ENCODE measurements around the gene ARHGEF9.
A peak's percentile ranks its signal among the peaks of the same experiment; 100 is the strongest.

The ARHGEF9 gene

DNA sequence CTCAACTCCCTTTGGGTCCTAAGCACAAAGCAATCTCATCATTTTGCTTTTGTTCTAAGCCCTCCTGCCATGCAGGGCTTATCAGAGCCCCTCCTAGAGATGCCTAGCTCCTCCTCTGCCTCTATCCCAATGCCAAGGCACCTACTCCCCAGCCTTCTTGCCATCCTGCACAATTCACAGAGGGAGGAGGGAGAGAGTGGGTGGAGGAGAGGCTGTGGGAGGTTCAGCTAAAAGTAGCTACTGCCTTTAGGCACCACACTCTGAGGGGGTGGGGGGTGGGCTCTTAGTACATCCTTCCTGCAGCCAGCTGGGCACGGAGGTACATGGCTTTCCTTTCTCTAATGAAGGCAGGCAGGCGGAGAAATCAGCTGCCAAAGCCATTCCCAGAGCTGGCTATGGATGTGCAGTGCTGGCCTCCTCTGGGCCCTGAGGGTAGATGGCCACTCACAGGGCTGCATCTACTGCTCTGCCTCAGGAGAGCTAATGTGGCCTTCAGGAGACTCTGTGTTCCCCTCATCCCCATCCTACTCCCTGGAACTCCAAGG, 40.1 kb downstream of the ARHGEF9 start:
- DNase-seq = no peak

DNA sequence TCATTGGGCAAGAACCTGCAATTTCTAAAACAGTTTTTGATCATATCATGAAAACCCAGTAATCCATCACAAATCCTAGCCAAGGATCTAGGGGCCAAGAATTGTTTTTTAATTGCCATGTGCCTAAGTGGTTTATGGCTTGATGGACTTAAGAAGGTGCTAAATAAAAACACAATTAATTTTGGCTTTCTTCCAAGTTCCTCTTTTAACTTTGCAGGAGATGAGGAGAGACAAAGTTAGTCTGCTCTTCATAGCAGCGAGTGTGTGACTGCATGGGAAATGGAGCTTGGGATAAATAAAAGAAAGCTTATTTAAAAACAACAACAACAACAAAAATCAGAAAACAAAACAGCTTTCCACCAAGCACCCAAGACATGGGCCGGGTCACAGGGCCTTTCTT, 41.4 kb downstream of the ARHGEF9 start:
- DNase-seq = peak; percentile 56

DNA sequence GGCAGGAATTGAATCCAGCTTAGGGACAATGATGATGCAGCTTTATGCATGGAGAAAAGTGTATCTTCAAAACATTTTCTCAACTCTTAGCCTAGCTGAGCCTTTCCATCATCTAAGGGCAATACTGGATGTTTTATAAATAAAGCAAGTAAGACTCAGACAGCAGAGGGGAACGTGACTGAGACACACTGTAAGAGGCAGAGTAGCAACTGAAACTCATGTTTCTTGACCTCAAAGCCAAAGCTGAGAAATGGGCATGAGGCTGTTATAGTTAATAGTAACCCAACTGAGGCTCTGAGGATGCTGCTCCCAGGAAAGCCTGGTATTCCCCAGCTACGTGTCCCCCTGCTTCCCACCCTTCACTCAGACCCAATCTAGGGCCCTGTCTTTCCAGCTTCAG, 44.6 kb downstream of the ARHGEF9 start:
- no peak for DNase-seq

DNA sequence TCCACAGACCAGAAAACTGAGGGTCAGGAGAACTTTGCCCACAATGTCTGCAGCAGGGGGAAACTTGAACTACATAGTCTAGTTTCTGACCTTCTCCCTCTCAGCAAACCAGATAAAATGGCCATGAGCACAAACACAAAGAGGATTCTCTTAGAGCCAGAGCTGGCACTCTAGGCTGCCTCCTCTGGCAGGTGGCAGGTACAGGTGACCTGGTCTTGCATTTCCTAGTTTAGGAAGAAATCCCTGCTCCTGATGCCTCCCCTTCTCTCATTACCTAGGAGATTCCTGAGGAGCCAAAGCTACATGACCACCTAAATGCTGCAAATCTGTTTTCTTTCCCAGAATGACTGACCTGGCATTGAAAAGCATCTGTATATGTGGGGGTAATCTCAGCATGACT, 45.1 kb downstream of the ARHGEF9 start:
- no peak for DNase-seq

DNA sequence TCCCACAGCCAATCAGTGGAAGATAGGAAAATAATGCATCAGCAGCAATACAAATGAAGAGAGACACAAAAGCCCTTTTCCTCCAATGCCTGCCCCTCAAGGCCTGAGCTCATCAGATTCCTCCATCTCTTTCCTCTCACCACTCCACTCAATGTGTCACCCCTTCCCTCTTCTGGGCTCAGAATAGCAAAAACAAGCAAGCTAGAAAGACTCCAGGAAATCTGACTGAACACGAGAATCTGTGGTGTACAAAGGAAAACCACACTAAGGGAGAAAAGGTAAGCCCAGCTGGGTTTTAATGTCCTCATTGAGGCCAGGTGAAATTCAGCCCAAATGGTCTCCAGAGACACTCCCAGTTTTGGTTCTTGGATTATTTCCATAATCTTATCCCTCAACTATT, 46.3 kb downstream of the ARHGEF9 start:
- DNase-seq = no peak

DNA sequence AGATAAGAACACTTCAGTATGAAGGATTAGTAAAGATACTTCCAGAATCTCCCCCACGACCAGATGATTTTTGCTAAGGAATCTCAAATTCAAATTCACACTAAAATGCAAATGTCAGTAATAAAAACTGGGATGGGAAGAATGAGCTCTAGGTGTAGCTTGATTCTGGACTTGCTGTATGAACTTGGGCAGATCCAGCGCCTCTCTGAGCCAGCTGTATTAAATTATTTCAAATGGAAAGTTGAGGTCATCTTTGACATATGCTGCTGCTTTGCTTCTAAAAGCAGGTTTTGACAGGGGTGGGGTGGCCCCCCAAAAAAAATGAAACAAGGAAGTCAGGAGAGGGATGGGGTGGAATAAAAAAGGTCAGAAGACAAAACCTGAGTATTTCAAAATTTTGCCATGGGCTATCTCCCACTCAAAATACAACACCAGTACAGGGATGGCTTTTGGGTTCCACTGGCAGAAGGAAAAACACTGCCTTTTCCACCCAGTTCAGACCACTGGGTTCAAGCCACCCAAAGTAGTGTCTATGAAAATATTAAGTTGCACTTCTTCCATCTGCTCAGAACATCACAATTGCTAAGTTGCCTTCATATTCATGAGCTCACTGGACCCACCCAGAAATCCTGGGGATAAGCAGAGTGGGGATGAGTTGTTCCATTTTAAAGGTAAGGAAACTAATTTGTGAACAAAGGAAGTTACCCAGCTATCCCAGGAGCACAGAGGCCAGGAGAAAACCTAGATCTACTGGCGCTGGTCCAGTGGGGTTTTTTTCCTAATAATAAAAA, 47.7 kb downstream of the ARHGEF9 start:
- DNase-seq = no peak

DNA sequence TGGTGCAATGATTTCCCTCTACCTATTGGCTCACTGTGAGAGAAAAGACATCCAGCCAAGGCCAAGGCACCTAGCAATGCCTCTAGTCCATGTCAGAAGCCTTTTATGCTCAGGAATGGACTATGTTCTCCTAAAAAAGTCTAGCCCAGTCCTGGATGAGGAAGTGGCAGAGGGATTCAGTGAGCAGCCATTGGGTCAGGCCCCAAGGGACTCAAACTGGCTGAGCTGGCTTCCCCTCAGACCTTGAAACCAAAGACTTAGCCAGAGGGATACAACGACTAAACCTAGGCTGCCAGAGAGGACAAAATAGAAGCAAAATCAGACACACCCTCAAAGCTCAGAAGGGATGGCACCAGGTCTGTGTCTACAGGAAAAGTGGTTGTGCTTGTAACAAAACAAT, 49.1 kb downstream of the ARHGEF9 start:
- DNase-seq = no peak

DNA sequence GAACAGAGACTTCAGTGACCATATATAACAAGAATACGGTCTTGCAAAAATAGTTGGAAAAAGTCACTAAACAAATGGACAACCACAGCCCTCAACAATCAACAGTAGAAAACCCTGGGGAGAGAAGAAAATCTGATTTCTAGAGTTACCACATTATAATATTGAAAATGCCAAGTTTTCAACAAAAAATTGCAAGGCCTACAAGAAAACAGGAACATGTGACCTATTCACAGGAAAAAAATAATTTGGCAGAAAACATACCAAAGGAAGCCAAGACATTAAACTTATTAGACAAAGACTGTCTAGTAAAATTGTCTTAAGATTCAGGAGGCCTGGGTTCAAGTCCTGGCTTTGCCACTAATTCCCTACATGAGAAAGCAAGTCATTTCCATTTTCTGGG, 64.7 kb downstream of the ARHGEF9 start:
- DNase-seq = no peak

DNA sequence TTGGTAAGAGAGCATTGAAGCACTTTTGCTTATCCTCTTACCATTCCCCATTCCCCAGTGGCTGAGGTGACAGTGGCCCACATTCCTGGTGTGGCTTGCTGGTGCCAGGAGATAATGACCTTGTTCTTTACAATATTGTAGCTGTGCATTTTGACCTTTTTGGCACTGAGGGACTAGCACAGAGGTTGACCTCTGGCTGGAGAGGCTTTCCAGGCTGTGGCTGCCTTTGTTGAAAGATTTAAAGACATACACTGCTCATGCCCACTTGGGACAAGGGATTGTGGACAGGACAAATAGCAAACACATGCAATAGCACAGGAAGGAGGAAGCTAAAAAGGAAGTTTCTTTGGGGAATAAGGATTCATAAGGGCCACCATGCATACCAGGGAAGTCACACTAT, 65.4 kb downstream of the ARHGEF9 start:
- no peak for DNase-seq

DNA sequence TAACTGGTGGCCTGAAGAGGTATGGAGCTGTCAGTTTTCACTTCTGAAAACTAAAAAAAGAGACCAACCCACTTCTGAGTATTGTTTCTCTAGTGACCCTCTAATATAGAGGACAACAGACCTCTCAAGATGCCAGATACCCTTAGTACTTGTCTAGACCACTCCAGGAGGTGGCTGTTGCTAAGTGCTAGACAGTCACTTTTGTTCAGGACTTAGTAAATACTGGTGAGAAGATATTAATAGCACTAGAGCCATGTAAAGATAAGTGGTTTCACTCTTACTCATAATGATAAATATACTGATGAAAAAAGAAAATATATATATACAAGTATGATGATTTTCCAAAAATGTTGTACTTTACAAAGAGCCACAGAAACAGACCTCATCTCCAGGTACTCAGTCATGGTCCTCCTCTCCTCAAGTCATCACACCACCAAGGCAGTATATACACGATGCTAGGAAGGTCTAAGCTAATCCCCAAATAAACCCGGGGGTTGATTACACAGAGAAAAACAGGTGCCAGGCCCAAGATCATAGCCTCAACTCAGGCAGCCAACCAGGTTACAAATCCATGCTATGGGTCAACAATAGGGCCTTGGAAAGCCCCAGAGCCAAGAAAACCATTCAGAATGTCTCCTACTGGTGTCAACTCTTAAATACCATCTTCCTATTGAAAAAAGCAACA, 66.9 kb downstream of the ARHGEF9 start:
- DNase-seq = no peak

DNA sequence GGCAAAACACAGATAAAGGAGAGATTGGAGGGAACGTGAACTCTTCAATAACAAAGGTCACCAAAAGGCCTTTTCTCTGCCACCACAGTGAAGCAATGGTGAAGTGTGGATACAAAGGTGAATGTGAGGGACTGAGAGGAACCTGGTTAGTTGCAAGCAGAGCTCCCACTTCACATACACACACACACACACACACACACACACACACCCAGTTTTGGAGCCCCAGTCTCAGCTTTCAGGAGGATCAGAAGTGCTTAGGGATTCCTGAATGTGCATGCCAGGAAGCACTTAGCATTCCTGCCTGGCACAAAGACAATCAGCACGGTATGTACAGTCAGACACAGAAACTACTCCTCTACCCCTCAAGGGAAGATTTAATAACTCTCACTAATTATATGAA, 71.5 kb downstream of the ARHGEF9 start:
- no peak for DNase-seq

DNA sequence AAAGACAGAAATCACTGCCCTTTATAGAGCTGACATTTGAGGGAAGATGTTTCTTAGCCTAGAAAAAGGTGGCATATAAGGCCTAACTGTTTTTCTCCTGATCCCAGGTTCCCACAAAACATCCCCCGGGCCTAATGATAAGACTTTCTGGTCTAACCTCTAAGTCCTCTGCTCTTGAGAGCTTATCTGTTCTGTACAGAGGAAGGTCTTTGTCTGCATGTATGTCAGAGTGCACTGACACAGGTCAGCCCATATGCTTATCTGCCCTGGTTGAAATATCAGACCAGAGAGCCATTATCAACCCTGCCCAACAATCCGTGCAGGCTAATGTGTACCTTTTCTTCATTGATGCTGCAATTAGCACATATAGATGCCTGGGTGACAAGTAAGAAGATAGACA, 76.2 kb downstream of the ARHGEF9 start:
- DNase-seq = peak; percentile 86

DNA sequence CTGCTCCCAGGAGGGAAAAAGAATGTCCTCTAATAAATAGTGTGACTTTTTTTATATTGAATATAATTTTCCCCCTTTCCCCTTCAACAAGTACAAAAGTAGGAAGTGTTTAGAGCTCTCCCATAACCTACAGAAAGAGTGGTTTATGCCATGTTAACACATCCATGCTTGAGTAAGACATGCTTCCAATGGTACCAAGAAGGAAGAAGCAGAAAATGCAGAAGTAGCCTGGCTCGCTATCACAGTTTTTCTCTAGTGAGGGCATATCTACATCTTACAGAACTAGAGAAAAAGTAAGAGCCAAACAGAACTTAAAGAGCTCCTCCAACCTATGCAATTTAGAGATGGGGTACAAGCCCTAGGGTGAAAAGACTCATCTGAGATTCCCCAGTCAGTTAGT, 82.5 kb downstream of the ARHGEF9 start:
- DNase-seq = peak; percentile 67

DNA sequence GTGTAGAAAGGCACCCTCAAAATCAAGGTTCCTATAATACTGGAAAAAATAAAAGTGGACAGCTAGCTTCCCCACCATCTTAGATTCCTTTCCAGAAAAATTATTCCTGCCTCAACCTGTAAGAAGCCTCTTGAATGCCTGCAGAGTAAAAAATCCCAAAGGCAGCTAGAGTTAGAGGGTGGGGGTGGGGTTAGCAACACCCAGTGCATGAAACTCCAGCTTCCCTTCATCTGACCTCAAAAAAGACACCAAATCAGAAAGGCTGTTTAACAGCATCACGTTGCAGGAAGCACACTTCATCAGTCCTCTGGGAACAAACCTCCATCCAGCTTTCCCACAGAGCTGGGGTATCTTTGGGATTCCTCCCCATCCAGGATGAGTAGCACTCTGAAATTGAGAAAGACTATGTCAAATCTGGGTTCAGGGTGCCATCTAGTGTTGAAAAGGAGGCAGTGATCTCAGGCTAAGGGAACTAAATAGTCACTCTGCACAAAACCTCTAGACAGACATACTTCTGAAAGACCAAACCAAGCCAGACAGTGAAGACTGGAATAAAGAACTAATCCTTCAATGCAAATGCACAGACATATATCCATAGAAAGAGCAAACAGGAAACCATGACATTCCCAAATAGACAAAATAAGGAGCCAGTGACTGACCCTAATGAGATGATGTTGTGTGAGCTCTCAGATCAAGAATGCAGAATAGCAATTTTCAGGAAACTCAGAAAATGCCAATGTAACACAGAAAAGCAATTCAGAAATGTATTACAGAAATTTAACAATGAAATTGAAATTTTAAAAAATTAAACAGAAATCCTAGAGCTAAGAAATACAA, 97.9 kb downstream of the ARHGEF9 start:
- DNase-seq = peak; percentile 51

DNA sequence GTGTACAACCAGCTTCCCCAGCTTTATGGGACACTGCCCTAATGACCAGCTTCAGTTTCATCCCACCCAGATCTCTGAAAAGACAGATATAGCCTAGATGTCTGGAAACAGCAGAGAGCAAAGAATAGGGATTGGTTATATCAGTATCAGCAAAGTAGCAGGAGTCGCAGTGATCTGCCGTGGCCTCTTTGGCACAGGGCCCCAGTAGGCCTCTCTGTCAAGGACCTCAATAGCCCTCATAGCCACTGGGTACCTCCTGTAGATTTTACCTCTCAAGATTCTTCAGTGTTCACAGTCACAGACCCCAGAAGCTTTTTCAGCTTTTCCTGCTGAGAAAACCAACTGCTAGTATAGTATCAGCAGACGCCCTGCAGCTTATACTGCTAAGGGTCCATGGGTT, 104.6 kb downstream of the ARHGEF9 start:
- no peak for DNase-seq

DNA sequence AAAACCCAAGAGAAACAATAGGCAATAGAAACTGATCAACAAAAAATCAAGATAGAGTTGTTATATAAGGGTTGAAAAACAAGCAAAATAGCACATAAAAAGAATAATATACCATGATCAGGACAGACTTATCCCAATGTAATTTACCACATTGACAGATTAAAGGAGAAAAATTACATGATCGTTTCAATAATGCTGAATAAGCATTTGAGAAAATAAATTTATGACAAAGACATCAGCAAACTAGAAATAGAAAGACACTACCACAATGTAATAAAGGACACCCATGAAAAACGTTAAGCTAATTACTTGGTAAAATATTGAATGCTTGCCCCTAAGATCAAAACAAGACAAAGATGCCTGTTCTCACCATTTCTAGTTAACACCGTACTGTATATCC, 105.6 kb downstream of the ARHGEF9 start:
- DNase-seq = no peak

DNA sequence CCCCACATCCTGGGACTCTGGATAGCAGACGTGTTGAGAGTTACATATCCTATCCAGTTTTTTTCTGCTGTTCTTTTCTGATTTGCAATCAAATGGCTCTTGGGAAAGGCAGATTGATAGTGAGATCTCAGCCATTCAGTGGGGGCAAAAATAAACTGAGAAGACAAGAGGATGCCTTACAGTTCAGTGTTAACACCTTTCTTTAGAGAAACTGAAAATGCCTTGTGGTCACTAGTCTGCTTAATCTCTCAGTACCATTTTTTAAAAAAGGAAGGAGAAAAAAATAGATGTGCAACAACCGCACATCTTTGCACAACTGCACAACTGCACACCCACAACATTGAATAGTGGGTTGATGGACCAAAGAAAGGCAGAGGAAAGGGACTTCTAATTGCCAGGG, 109.3 kb downstream of the ARHGEF9 start:
- DNase-seq = no peak

DNA sequence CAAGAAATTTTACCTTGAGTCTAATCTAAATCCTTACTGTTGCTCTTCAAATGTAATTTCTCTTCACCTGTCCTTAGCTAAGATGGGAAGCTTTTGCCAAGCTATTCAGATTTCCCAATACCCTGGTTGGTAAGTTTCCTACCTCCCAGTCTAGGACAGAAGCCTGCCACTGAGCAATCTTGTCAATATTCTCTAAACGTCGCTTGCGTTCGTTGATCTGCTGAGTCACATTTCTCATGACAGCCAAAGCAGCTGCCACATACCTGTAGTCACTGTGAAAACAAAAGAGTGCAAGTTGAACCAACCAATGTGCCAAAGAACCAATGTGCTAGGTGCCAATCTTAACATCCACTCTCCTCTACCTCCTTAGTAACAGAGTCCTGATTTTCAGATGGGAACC, 111.1 kb downstream of the ARHGEF9 start:
- DNase-seq = no peak

DNA sequence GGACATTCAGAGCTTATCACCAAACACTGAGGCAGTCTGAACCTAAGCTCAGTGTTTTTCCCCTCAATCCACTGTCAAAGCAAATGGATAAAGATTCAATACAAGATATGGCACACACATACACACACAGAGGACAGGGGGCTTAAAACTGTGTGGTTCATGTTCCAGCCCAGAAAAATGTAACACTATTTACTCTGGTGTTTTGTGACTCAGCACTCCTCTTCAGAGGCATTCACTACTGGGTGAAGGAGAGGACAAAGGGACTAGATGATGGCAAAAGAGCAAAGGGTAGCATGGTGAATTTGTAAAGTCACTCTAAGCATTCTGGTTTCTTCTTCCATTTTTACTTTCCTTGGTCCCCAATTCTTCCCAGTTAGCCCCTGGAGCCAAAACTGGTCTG, 120.3 kb downstream of the ARHGEF9 start:
- no peak for DNase-seq

DNA sequence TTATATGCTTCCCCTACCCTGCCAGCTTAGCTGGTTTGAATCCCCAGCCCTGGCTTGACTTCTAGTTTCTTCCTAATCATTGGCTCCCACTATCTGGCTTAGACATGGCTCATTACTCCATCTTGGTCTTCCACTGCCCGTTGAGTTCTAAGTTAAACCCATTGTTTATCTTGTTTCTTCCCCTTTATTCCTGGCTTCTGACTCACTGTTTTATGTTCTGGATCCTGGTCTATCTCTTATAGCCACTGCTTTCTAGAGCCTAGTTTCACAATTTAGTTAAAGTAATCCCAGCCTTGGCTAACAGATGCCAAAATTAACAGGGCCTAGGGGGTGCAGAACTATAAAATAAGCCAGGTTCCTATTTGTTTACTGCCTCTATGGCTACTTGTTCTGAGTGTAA, 120.9 kb downstream of the ARHGEF9 start:
- DNase-seq = no peak

DNA sequence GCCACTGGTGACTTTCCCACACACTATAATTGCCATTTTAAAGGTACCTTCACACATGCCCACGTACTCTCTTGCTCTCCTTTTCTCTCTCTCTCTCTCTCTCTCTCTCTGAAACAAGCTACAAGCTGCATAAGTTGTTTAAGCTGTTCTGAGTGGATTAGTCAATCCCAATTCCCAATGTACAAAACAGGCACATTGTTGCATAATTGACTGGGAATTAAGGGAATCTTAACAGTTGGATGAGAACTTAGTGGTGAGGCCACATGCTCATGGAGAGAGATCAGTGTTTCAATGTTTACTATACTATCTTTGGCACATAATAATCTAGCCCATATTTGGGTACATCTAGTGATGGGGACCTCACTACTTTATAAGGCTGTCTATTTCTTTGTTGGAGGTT, 123.3 kb downstream of the ARHGEF9 start:
- no peak for DNase-seq

DNA sequence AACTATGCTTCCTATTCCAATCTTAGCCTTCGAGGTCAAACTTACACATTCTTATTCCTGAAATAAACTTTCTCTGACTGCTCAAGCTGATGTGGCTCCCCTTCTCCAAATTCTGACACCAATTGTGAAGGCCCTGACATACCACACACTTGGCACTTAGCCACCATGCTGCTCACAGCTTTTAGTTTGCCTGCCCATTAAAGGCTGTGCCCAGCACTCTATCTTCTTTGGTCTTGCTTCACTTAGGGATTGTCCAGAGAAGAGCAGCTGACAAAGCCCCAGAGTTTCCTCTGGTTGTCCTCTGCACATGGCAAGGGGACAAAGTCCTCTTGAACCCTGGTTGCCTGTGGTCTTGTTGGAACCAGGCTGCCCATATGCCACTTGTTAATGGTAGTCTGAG, 126.1 kb downstream of the ARHGEF9 start:
- no peak for DNase-seq

DNA sequence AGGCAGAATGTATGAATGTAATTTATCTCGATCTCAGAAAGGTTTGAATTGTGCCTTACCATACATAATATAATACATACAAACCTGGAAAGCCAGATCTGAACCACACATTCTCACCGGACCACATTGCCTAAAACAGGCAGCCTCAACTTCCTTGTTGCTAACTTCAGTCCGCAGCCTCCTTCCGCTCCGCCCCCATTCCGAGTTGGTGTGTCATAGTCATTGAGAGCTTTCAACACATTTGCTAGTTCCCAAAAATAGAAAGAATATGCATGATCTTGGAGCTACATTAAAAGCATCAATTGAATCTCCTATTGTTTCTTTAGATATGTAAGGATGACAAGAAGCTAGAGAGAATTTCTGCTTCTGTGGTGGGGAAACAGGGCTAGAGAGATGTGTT, 127.2 kb downstream of the ARHGEF9 start:
- no peak for DNase-seq
